CD4-positive, alpha-beta T cell (primary cell): Measurements from ENCODE around the gene CNPY2. TPM values are rescaled to one million over a fixed set of nuclear protein-coding genes. Genes with fewer than 3 reads are reported as not detected.
A peak's percentile ranks its signal among the peaks of the same experiment; 100 is the strongest.

ENCODE experiments used
- ATAC-seq: fragments of 200-7000 bp; cut with Tn5 transposase; one replicate; pipeline ENCODE4 v1.10.0; 2022; ENCODE audit warnings: mild to moderate bottlenecking; ENCODE audit not compliant: poor library complexity
- CTCF ChIA-PET: fragments of 350-600 bp; sonication (Branson Sonifier 250); formaldehyde crosslinking; loops from one replicate; lab custom pipeline; 2021; ENCODE audit warnings: antibody characterized with exemption, inconsistent platforms; lab: Charles Lee
- POLR2A ChIA-PET: fragments of 350-600 bp; sonication (Branson Sonifier 250); formaldehyde crosslinking; loops from one replicate; lab custom pipeline; 2021; ENCODE audit warnings: antibody characterized with exemption, inconsistent platforms; lab: Charles Lee
- DNase-seq, 14 experiments: peaks; one replicate each; pipeline ENCODE4 v3.0.0-alpha.2; 2013 to 2020; ENCODE audit warnings: mixed read lengths in 2 of 14
- H3K27ac ChIP-seq, 2 donors: one replicate each; pipeline versions ENCODE4 v1.5.1 to v1.7.0; 2013; ENCODE audit warnings: low read length in 2 of 2, low read depth in 1 of 2, mild to moderate bottlenecking in 1 of 2
- H3K27me3 ChIP-seq, 2 experiments: 1 replicate in 1 of 2; 2 replicates in 1 of 2; pipeline versions ENCODE4 v1.6.1 to v1.7.0; 2013; ENCODE audit warnings: low read length in 2 of 2, control low read depth in 1 of 2, mild to moderate bottlenecking in 1 of 2, moderate library complexity in 1 of 2; ENCODE audit not compliant: insufficient read depth in 2 of 2, control insufficient read depth in 1 of 2
- H3K36me3 ChIP-seq: one replicate; pipeline ENCODE4 v1.6.1; 2013; ENCODE audit warnings: low read length, control low read depth; ENCODE audit not compliant: insufficient read depth
- H3K4me1 ChIP-seq: one replicate; pipeline ENCODE4 v1.6.1; 2013; ENCODE audit warnings: low read length, control low read depth; ENCODE audit not compliant: insufficient read depth
- H3K4me3 ChIP-seq: one replicate; pipeline ENCODE4 v1.5.1; 2013; ENCODE audit warnings: mild to moderate bottlenecking, low read length, moderate library complexity
- H3K9me3 ChIP-seq, 2 experiments: 1 replicate in 1 of 2; 2 replicates in 1 of 2; pipeline versions ENCODE4 v1.6.1 to v1.7.0; 2013; ENCODE audit warnings: low read length in 2 of 2, mild to moderate bottlenecking in 2 of 2, control low read depth in 1 of 2, moderate library complexity in 1 of 2; ENCODE audit not compliant: control insufficient read depth in 1 of 2, insufficient read depth in 1 of 2
- H3K27ac Mint-ChIP-seq: one replicate; pipeline ENCODE4 v1.8.0; 2020; ENCODE audit warnings: mixed read lengths
- H3K27me3 Mint-ChIP-seq: one replicate; pipeline ENCODE4 v1.8.0; 2021; ENCODE audit warnings: mixed read lengths
- H3K36me3 Mint-ChIP-seq: one replicate; pipeline ENCODE4 v1.8.0; 2021; ENCODE audit warnings: low read depth, mixed read lengths
- H3K4me1 Mint-ChIP-seq: one replicate; pipeline ENCODE4 v1.8.0; 2021; ENCODE audit warnings: low read depth, mixed read lengths
- H3K4me3 Mint-ChIP-seq: one replicate; pipeline ENCODE4 v1.8.0; 2020; ENCODE audit warnings: mild to moderate bottlenecking, mixed read lengths
- H3K9me3 Mint-ChIP-seq: one replicate; pipeline ENCODE4 v1.8.0; 2020; ENCODE audit warnings: mixed read lengths
- intact Hi-C, 2 experiments: fragments of 100-400 bp; cut with DNase I in 1 of 2; cut with micrococcal nuclease in 1 of 2; formaldehyde crosslinking; loops; one replicate each; pipeline versions ENCODE4 v1.15.1 to v1.9.0; 2023 to 2025; cut with DNase I, micrococcal nuclease
- total RNA-seq, 174 experiments: library from RNA in 2 of 174; stranded (reverse) in 2 of 174; gene quantifications; one replicate each; pipeline ENCODE4 v1.2.3 and lab custom pipeline; 2021 to 2026
- TF ChIP-seq, protein P1 (sequence below): fragments of 200-600 bp; IDR thresholded peaks from one replicate; pipeline ENCODE4 v1.8.0; 2022; ENCODE audit warnings: antibody characterized with exemption, mild to moderate bottlenecking

Gene CNPY2
- total RNA-seq, 2 experiments from 2014 or later = 30.5 to 33.4 TPM

- Mint-ChIP-seq H3K36me3 (peaks cover 43% of the 10 kb centered on the region), H3K27me3 (no peaks in the 10 kb centered on the region), H3K9me3 (no peaks in the 10 kb centered on the region), H3K27ac (no peak overlapping the region), H3K4me3 (no peak overlapping the region), H3K4me1 (no peaks in the 10 kb centered on the region)
- ATAC-seq (no peak), DNase-seq (no peak)
- CTCF ChIA-PET = no interaction called here
- intact Hi-C loops = no loop called here
- H3K9me3 ChIP-seq = no peaks in the 10 kb centered on the region
- POLR2A ChIA-PET = interaction anchor here (0.7 to 1.6 kb wide), 3 partner anchors 9 to 52 kb away, joined by 3 to 7 read pairs (median 3); partner anchors contain the start of gene CS
- no peak overlapping the region for H3K4me3 ChIP-seq
- H3K27ac ChIP-seq = no peak overlapping the region
- TF ChIP-seq, protein P1, sequence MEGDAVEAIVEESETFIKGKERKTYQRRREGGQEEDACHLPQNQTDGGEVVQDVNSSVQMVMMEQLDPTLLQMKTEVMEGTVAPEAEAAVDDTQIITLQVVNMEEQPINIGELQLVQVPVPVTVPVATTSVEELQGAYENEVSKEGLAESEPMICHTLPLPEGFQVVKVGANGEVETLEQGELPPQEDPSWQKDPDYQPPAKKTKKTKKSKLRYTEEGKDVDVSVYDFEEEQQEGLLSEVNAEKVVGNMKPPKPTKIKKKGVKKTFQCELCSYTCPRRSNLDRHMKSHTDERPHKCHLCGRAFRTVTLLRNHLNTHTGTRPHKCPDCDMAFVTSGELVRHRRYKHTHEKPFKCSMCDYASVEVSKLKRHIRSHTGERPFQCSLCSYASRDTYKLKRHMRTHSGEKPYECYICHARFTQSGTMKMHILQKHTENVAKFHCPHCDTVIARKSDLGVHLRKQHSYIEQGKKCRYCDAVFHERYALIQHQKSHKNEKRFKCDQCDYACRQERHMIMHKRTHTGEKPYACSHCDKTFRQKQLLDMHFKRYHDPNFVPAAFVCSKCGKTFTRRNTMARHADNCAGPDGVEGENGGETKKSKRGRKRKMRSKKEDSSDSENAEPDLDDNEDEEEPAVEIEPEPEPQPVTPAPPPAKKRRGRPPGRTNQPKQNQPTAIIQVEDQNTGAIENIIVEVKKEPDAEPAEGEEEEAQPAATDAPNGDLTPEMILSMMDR = no peak
- H3K27me3 ChIP-seq = no peaks in the 10 kb centered on the region
- no peaks in the 10 kb centered on the region for H3K4me1 ChIP-seq
- H3K36me3 ChIP-seq = peaks cover 39% of the 10 kb centered on the region
Observed at GRCh38 chr12:56308714-56309113, 7.1 kb downstream of the CNPY2 start.

DNA sequence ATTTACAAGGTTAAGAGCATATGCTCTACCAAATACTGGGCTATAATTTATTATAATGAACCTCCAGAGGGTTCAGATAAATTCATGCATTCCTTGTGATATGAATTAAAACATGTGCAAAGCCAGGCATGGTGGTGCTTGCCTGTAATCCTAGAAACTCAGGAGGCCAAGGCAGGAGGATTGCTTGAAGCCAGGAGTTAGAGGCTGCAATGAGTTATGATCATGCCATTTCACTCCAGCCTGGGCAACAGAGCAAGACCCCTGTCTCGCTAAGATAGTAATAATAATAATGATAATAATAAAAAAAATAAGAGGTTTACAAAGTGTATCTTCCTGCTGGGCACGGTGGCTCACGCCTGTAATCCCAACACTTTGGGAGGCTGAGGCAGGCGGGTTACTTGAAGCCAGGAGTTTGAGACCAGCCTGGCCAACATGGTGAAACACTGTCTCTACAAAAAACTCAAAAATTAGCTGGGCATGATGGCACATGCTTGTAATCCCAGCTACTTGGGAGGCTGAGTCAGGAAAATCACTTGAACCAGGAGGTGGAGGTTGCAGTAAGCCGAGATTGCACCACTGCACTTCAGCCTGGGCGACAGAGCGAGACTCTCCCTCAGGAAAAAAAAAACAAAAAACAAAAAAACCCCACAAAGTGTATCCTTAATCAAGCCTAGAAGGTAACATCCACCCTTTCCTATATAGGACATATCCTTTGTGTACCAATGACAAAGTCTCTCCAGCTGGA, 8.4 kb downstream of the CNPY2 start:
- ChIA-PET POLR2A (no interaction called here), CTCF (no interaction called here)
- TF ChIP-seq, protein P1 = no peak
- Mint-ChIP-seq H3K9me3 (no peaks in the 10 kb centered on the region), H3K4me3 (no peak overlapping the region), H3K27ac (no peak overlapping the region), H3K27me3 (no peaks in the 10 kb centered on the region), H3K4me1 (peaks cover 2% of the 10 kb centered on the region), H3K36me3 (peaks cover 45% of the 10 kb centered on the region)
- Histone ChIP-seq H3K36me3 (peaks cover 39% of the 10 kb centered on the region), H3K4me1 (no peaks in the 10 kb centered on the region), H3K27ac (no peak overlapping the region), H3K9me3 (no peaks in the 10 kb centered on the region), H3K27me3 (no peaks in the 10 kb centered on the region), H3K4me3 (no peak overlapping the region)
- DNase-seq = no peak
- intact Hi-C loops = no loop called here
- no peak for ATAC-seq

GRCh38 chr12:56304872-56305590, 10.8 kb downstream of the CNPY2 start:
- Histone ChIP-seq H3K4me1 (peaks cover 20% of the 10 kb centered on the region), H3K9me3 (no peaks in the 10 kb centered on the region), H3K27me3 (no peaks in the 10 kb centered on the region), H3K4me3 (no peak overlapping the region), H3K27ac (peak overlapping the region in 1 of 2 donors; percentile 25), H3K36me3 (peaks cover 27% of the 10 kb centered on the region)
- ATAC-seq (no peak), DNase-seq (no peak)
- intact Hi-C loops = no loop called here
- TF ChIP-seq, protein P1 = no peak
- no peak overlapping the region for H3K4me3 Mint-ChIP-seq
- H3K9me3 Mint-ChIP-seq = no peaks in the 10 kb centered on the region
- peak overlapping the region; percentile 20 for H3K27ac Mint-ChIP-seq
- peaks cover 23% of the 10 kb centered on the region for H3K4me1 Mint-ChIP-seq
- ChIA-PET POLR2A (no interaction called here), CTCF (no interaction called here)
- no peaks in the 10 kb centered on the region for H3K27me3 Mint-ChIP-seq
- peaks cover 36% of the 10 kb centered on the region for H3K36me3 Mint-ChIP-seq
